Measurements from ENCODE around the gene PRUNE2. TPM values are rescaled to one million over a fixed set of nuclear protein-coding genes. Genes with fewer than 3 reads are reported as not detected.
A peak's percentile ranks its signal among the peaks of the same experiment; 100 is the strongest.

The PRUNE2 gene
- total RNA-seq, 2 experiments from 2014 or later: 0.38 to 0.44 TPM

- H3K4me3 ChIP-seq (ENCODE audit: low read depth, low read length, poor library complexity, severe bottlenecking): no peak overlapping the region
- TF ChIP-seq, protein P1, sequence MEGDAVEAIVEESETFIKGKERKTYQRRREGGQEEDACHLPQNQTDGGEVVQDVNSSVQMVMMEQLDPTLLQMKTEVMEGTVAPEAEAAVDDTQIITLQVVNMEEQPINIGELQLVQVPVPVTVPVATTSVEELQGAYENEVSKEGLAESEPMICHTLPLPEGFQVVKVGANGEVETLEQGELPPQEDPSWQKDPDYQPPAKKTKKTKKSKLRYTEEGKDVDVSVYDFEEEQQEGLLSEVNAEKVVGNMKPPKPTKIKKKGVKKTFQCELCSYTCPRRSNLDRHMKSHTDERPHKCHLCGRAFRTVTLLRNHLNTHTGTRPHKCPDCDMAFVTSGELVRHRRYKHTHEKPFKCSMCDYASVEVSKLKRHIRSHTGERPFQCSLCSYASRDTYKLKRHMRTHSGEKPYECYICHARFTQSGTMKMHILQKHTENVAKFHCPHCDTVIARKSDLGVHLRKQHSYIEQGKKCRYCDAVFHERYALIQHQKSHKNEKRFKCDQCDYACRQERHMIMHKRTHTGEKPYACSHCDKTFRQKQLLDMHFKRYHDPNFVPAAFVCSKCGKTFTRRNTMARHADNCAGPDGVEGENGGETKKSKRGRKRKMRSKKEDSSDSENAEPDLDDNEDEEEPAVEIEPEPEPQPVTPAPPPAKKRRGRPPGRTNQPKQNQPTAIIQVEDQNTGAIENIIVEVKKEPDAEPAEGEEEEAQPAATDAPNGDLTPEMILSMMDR (conservative IDR thresholded peaks at IDR 0.05; ENCODE audit: low read length): no peak
- TF ChIP-seq EZH2phosphoT487 (IDR thresholded peaks at IDR 0.05; ENCODE audit: borderline replicate concordance, low read depth, low read length): no peak
- H3K9me2 ChIP-seq (ENCODE audit: insufficient read depth, low read length): no peaks in the 10 kb centered on the region
- BruUV-seq (replicated peaks): no TSS peak
- H3K36me3 ChIP-seq (ENCODE audit: insufficient read depth, low read length): no peaks in the 10 kb centered on the region
- no peak overlapping the region for H2AFZ ChIP-seq (ENCODE audit: low read length)
- no peak overlapping the region for H3K4me2 ChIP-seq (ENCODE audit: low read length)
- H3K9me3 ChIP-seq (ENCODE audit: low read length): no peaks in the 10 kb centered on the region
- ChIA-PET CTCF (ENCODE audit: unreplicated experiment) (no interaction called here), POLR2A (interaction anchor here (0.5 to 1.5 kb wide), 7 partner anchors 15 to 1729 kb away, joined by 3 to 5 read pairs (median 3); partner anchors contain the start of gene RFK)
- no peak for DNase-seq (ENCODE audit: low spot score)
- peaks cover 5% of the 10 kb centered on the region for H3K4me1 ChIP-seq (ENCODE audit: insufficient read depth, low read length, poor library complexity, severe bottlenecking)
- no peaks in the 10 kb centered on the region for H4K20me1 ChIP-seq (ENCODE audit: insufficient read depth, low read length)
- intact Hi-C loops (cut with micrococcal nuclease; ENCODE audit: unreplicated experiment): no loop called here
- no peak overlapping the region for H3K27ac ChIP-seq (ENCODE audit: low read depth, low read length, poor library complexity, severe bottlenecking)
- H3K79me2 ChIP-seq (ENCODE audit: insufficient read depth, low read depth, low read length): no peaks in the 10 kb centered on the region
Measured at GRCh38 chr9:76756941-76757673, 148.8 kb downstream of the PRUNE2 start.

DNA sequence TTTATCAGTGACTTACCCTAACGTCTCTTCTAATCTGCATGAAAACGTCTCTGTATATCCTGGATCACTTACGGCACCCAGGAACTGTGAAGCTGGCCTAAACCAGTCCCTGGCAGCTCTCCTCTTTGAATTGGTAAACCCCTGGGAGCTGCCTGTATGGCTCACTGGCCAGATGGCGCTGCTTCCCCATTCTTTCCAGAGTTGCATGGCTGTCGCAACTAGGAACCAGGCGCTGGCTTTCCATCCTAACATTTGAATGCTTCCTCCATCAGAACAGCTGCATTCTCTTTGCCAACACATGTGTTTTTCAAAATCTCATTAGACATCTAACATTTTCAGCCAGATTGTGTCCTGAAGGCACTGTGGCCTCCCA is 149.7 kb downstream of the PRUNE2 start:
- BruUV-seq (replicated peaks): no TSS peak
- ChIA-PET CTCF (ENCODE audit: unreplicated experiment) (no interaction called here), POLR2A (interaction anchor here (1.4 to 1.5 kb wide), 2 partner anchors 352 to 362 kb away, joined by 3 to 5 read pairs; partner anchors contain the start of gene RFK)
- Histone ChIP-seq H3K9me2 (ENCODE audit: insufficient read depth, low read length) (no peaks in the 10 kb centered on the region), H3K27ac (ENCODE audit: low read depth, low read length, poor library complexity, severe bottlenecking) (no peak overlapping the region), H3K4me2 (ENCODE audit: low read length) (peak overlapping the region; percentile 34; the same call in 1 of the 2 replicates), H3K79me2 (ENCODE audit: insufficient read depth, low read depth, low read length) (no peaks in the 10 kb centered on the region), H3K36me3 (ENCODE audit: insufficient read depth, low read length) (no peaks in the 10 kb centered on the region), H3K4me3 (ENCODE audit: low read depth, low read length, poor library complexity, severe bottlenecking) (no peak overlapping the region), H2AFZ (ENCODE audit: low read length) (peak overlapping the region; percentile 50), H3K4me1 (ENCODE audit: insufficient read depth, low read length, poor library complexity, severe bottlenecking) (peaks cover 5% of the 10 kb centered on the region), H4K20me1 (ENCODE audit: insufficient read depth, low read length) (no peaks in the 10 kb centered on the region), H3K9me3 (ENCODE audit: low read length) (no peaks in the 10 kb centered on the region)
- no peak for DNase-seq (ENCODE audit: low spot score)
- TF ChIP-seq, protein P1 (conservative IDR thresholded peaks at IDR 0.05; ENCODE audit: low read length): no peak
- no peak for TF ChIP-seq EZH2phosphoT487 (IDR thresholded peaks at IDR 0.05; ENCODE audit: borderline replicate concordance, low read depth, low read length)
- intact Hi-C loops (cut with micrococcal nuclease; ENCODE audit: unreplicated experiment): no loop called here

DNA sequence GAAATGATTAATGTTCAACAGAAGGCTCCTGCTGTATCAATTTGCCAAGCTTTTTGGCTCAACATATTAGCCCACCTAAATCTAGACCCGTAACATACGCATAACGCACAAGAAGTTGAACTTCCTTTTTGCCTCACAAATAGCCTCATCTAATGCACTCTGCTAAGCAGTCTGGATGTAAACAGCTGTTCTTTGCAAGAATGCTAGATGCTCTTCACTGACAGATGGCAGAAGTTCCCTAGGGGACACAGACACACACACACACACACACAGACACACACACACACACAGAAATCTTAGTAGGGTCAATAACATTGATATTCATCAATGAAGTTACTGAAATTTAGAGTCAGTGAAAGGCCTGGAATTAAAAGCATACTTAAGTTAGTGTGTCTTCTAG is 154.9 kb downstream of the PRUNE2 start:
- no TSS peak for BruUV-seq (replicated peaks)
- intact Hi-C loops (cut with micrococcal nuclease; ENCODE audit: unreplicated experiment): no loop called here
- H3K27ac ChIP-seq (ENCODE audit: low read depth, low read length, poor library complexity, severe bottlenecking): no peak overlapping the region
- TF ChIP-seq EZH2phosphoT487 (IDR thresholded peaks at IDR 0.05; ENCODE audit: borderline replicate concordance, low read depth, low read length): no peak
- TF ChIP-seq, protein P1 (conservative IDR thresholded peaks at IDR 0.05; ENCODE audit: low read length): no peak
- no peak overlapping the region for H3K4me3 ChIP-seq (ENCODE audit: low read depth, low read length, poor library complexity, severe bottlenecking)
- no peaks in the 10 kb centered on the region for H3K9me3 ChIP-seq (ENCODE audit: low read length)
- CTCF ChIA-PET (ENCODE audit: unreplicated experiment): no interaction called here
- no peak overlapping the region for H2AFZ ChIP-seq (ENCODE audit: low read length)
- H3K4me1 ChIP-seq (ENCODE audit: insufficient read depth, low read length, poor library complexity, severe bottlenecking): no peaks in the 10 kb centered on the region
- no peak overlapping the region for H3K4me2 ChIP-seq (ENCODE audit: low read length)
- POLR2A ChIA-PET: no interaction called here
- no peaks in the 10 kb centered on the region for H3K79me2 ChIP-seq (ENCODE audit: insufficient read depth, low read depth, low read length)
- H3K36me3 ChIP-seq (ENCODE audit: insufficient read depth, low read length): no peaks in the 10 kb centered on the region
- H3K9me2 ChIP-seq (ENCODE audit: insufficient read depth, low read length): no peaks in the 10 kb centered on the region
- DNase-seq (ENCODE audit: low spot score): no peak
- H4K20me1 ChIP-seq (ENCODE audit: insufficient read depth, low read length): no peaks in the 10 kb centered on the region

Measured in OCI-LY7 (cell line).